Measurements from ENCODE around the gene ECE1. TPM values are rescaled to one million over a fixed set of nuclear protein-coding genes. Genes with fewer than 3 reads are reported as not detected.
A peak's percentile ranks its signal among the peaks of the same experiment; 100 is the strongest.
"Not testable (repeated sequence)": the region's sequence is repeated elsewhere in the genome, so short reads cannot be mapped to it uniquely, and the experiment has no call there.

ECE1 gene
- total RNA-seq, 1 donor from 2014 or later: 58.0 TPM

DNA sequence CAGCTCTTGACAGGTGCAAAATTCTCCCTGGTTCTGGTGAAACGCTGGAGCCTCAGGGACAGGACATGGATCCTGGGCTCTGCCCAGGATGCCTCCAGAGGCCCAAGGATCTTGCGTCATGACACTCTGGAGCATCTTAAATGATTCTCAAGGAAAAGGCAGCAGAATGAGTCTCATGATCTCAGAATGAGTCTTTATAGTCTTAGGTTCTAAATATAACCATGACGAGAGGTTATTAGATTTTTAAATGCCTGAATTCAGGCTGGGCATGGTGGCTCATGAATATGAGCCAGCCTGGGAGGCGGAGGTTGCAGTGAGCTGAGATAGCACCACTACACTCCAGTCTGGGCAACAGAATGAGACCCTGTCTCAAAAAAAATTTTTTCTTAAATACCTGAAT is 55.5 kb downstream of the ECE1 start:
- no peak for DNase-seq (ENCODE audit: low spot score)
- no peak for ATAC-seq

- no peak for DNase-seq (ENCODE audit: low spot score)
- no peak for ATAC-seq
Measured at GRCh38 chr1:21233490-21233889, 56.8 kb downstream of the ECE1 start.

DNA sequence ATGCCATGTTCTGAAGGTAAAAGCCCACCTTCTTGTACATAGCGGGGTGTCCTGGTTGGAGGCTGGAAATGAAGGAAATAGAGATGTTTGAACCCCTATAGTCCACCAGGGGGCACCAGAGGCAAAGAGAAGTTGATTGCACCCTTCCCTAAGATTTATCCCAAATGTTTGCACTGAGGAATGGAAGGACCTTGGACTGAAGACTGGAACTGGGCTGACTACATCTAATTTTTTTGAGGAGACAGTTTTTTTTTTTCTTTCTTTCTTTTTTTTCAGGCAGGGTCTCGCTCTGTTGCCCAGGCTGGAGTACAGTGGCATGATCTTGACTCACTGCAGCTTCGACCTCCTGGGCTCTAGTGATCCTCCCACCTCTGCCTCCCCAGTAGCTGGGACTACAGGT is 58.2 kb downstream of the ECE1 start:
- DNase-seq (ENCODE audit: low spot score) (no peak), ATAC-seq (peak; percentile 96)

- no peak for ATAC-seq
- no peak for DNase-seq (ENCODE audit: low spot score)
Measured at GRCh38 chr1:21229246-21230000, 60.8 kb downstream of the ECE1 start.

- not testable (repeated sequence) for ATAC-seq; DNase-seq (ENCODE audit: low spot score)
Measured at GRCh38 chr1:21228224-21228623, 62.0 kb downstream of the ECE1 start.

DNA sequence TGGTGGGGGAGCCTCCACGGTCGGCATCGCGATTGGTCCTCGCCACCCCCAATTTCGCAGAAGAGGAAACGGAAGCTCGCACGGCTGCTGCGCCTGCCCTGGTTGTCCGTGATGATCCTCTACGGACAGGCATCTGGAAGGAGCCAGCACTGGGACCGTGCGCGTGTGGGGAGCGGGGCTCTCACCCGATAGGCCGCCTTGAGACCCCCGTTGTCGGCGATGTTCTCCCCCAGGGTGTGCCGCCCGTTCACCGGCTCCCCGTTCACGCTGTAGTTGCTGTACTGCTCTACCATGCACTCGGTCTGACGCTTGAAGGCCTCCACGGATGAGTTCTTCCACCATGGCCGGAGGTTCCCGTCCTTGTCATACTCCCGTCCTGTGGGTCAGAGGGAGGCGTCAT is 65.2 kb downstream of the ECE1 start:
- no peak for ATAC-seq
- no peak for DNase-seq (ENCODE audit: low spot score)

GRCh38 chr1:21220815-21221214 is 69.4 kb downstream of the ECE1 start:
- ATAC-seq (peak; percentile 56), DNase-seq (ENCODE audit: low spot score) (no peak)

DNA sequence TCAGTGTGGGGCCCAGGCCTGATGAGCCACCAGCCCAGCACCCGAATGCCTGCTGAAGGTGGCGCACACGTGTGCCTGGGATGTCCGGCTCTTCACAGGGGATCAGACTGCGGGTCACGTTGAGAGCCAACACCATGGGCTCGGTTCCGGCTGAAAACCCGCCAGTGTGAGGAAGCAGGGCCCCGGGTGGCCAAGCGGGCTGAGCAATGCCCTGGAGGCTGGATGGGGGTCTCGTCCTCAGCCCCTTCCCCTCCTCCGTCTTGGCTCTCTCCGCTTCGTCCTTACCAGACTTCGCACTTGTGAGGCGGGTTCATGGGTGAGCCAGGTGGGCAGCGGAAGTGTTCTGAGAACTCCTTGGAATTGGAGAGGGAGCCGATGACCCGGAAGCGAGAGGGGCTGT is 70.6 kb downstream of the ECE1 start:
- DNase-seq (ENCODE audit: low spot score) (no peak), ATAC-seq (no peak)

- peak; percentile 52 for DNase-seq (ENCODE audit: low spot score)
- ATAC-seq: peak; percentile 59
Measured at GRCh38 chr1:21217812-21218596, 72.3 kb downstream of the ECE1 start.

GRCh38 chr1:21216835-21217811 is 73.1 kb downstream of the ECE1 start:
- DNase-seq (ENCODE audit: low spot score) (peak; percentile 58), ATAC-seq (peak; percentile 71)

GRCh38 chr1:21212126-21212525 is 78.1 kb downstream of the ECE1 start:
- no peak for ATAC-seq

DNA sequence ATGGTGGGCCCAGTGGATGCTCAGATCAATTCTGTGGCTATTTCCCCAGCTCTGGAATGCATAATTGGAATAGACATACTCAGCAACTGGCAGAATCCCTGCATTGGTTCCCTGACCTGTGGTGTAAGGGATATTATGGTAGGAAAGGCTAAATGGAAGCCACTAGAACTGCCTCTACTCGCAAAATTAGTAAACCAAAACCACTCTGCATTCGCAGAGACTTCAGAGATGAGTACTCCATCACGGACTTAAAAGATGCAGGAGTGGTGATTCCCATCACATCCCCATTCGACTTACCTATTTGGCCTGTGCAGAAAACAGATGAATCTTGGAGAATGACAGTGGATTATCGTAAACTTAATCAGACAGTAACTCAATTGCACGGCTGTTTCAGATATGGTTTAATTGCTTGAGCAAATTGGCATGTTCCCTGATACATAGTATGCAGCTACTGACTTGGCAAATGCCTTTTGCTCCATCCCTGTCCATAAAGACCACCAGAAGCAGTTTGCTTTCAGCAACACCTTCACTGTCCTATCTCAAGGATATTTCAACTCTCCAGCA is 82.0 kb downstream of the ECE1 start:
- DNase-seq (ENCODE audit: low spot score); ATAC-seq: not testable (repeated sequence)

More at GRCh38 chr1:21212126-21212525, 78.1 kb downstream of the ECE1 start:
- DNase-seq (ENCODE audit: low spot score): no peak

- ATAC-seq (no peak), DNase-seq (ENCODE audit: low spot score) (no peak)
Measured at GRCh38 chr1:21206117-21206516, 84.1 kb downstream of the ECE1 start.

GRCh38 chr1:21205416-21205815 is 84.8 kb downstream of the ECE1 start:
- DNase-seq (ENCODE audit: low spot score): no peak
- no peak for ATAC-seq

DNA sequence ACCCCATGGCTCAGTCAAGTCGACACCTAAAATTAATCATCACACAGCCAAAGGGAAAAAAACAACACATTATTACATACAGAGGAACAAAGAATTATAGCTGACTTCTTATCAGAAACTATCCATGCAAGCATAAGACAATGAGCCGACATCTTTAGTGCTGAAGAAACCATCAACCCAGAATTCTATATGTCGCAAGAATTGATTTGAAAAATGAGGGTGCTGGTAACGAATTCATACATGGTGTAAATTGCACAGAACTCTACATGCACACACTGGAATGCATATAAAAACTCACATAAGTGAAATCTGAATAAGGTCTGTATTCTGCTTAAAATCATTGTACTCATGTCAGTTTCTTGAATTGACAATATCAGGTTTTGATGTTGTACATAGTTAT is 88.6 kb downstream of the ECE1 start:
- ATAC-seq (no peak), DNase-seq (ENCODE audit: low spot score) (no peak)

GRCh38 chr1:21201238-21201637 is 89.0 kb downstream of the ECE1 start:
- DNase-seq (ENCODE audit: low spot score); ATAC-seq: not testable (repeated sequence)

DNA sequence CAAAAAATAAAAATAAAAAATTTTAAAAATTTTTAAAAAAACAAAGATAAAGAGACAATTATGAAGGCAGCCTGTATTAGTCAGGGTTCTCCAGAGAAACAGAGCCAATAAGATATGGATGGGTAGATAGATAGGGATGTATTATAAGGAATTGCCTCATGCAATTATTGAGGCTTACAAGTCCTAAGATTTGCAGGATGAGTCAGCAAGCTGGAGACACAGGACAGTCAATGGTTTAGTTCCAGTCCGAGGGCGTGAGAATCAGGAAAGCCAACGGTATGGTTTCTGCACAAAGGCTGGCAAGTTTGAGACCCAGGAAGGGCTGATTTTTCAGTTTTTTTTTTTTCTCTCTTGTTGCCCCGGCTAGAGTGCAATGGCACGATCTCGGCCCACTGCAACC is 89.5 kb downstream of the ECE1 start:
- ATAC-seq (no peak), DNase-seq (ENCODE audit: low spot score) (no peak)

DNA sequence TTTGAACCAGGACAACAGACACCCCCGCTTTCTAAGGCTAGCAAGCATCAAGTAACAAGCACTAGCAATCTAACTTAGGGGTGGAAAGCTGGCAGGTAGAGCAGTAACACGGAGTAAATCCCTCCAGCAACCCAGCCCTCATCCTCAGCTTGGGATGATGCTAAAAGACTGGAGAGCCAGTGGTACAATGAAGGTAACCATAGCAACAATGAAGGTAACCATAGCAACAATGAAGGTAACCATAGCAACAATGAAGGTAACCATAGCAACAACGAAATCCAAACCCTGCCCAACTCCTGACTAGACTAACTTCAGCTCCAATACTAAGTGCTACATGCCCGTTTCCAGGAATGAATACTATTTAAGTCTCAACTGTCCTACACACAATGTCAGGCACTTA is 91.3 kb downstream of the ECE1 start:
- ATAC-seq: no peak
- DNase-seq (ENCODE audit: low spot score): no peak

DNA sequence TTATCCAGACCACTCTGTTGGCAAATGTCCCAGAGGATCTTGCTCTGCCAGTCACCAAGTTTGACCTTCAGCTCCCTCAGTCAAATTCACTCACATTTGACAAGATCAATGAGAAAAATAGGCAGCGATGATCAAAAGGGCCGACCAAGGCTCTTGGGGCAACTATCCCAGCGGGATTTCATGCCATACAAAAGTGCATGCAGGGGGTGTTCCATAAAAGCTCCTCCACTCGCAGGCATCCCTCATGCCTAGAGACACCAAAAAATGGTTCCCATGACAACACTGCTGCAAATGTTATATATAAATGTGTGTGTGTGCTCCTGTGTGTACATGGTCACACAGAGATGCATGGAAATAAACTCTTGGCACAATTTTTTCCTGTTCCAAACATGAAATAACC is 97.4 kb downstream of the ECE1 start:
- DNase-seq (ENCODE audit: low spot score) (no peak), ATAC-seq (no peak)

DNA sequence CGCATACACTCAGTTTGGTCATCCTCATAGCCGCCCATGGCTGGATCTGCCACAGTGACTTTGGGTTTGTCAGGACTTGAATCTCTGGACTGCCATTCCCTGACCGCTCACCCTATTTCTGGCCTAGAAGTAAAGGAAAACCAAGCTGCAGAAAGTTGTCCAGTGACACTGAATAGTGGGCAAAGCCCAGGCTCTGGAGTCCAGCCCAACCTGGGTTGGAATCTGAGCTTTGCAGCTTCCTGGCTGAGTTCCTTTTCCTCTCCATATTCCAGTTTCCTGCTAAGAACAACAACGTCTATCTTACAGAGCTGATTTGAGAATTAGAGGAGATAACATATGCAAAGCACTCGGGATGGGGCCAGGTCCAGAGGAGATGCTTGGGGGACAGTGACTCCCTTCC is 98.0 kb downstream of the ECE1 start:
- DNase-seq (ENCODE audit: low spot score): no peak
- peak; percentile 39 for ATAC-seq

DNA sequence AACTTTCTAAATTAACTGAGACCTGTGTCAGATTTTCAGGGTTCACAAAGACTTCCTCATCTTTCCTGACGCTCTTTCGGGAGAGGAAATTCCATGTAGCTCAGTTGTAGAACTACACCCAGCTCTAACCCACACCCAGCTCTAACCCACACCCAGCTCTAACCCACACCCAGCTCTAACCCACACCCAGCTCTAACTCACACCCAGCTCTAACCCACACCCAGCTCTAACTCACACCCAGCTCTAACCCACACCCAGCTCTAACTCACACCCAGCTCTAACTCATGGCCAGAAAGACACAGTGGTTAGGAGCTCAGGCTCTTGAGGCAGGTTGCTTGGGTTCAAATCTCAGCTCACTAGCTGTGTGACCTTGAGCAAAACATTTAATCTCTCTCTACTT is 99.5 kb downstream of the ECE1 start:
- DNase-seq (ENCODE audit: low spot score): not testable (repeated sequence)

More for the DNA sequence above, 99.5 kb downstream of the ECE1 start:
- ATAC-seq: not testable (repeated sequence)

Measured in left lobe of liver (tissue), 2 donors.